Stimulated activated naive CD8-positive, alpha-beta T cell treated with anti-CD3 and anti-CD28 coated beads, Interleukin-15, amount 100 ng/mL, for 72 hours (primary cell): ENCODE results near the gene MIF4GD.
"Not testable (repeated sequence)": the region's sequence is repeated elsewhere in the genome, so short reads cannot be mapped to it uniquely, and the experiment has no call there.

Experiments
- ATAC-seq: fragments of 150-1000 bp; cut with Tn5 transposase; 2 replicates; pipeline ENCODE4 v1.10.0; 2021; ENCODE audit warnings: mild to moderate bottlenecking, moderate library complexity
- DNase-seq, 2 donors: peaks; one replicate each; pipeline ENCODE4 v3.0.0; 2021 to 2022
- H3K27ac Mint-ChIP-seq, 2 donors: one replicate each; pipeline ENCODE4 v1.8.0; 2022; ENCODE audit warnings: mild to moderate bottlenecking in 2 of 2, mixed read lengths in 2 of 2, moderate library complexity in 2 of 2
- H3K27me3 Mint-ChIP-seq: one replicate; pipeline ENCODE4 v1.8.0; 2022; ENCODE audit warnings: mixed read lengths
- H3K4me1 Mint-ChIP-seq: one replicate; pipeline ENCODE4 v1.8.0; 2022; ENCODE audit warnings: mild to moderate bottlenecking, mixed read lengths
- H3K4me3 Mint-ChIP-seq, 2 donors: one replicate each; pipeline ENCODE4 v1.8.0; 2022; ENCODE audit warnings: mild to moderate bottlenecking in 2 of 2, mixed read lengths in 2 of 2, moderate library complexity in 1 of 2
- H3K9me3 Mint-ChIP-seq, 2 donors: one replicate each; pipeline ENCODE4 v1.8.0; 2022; ENCODE audit warnings: mixed read lengths in 2 of 2

The MIF4GD gene

DNA sequence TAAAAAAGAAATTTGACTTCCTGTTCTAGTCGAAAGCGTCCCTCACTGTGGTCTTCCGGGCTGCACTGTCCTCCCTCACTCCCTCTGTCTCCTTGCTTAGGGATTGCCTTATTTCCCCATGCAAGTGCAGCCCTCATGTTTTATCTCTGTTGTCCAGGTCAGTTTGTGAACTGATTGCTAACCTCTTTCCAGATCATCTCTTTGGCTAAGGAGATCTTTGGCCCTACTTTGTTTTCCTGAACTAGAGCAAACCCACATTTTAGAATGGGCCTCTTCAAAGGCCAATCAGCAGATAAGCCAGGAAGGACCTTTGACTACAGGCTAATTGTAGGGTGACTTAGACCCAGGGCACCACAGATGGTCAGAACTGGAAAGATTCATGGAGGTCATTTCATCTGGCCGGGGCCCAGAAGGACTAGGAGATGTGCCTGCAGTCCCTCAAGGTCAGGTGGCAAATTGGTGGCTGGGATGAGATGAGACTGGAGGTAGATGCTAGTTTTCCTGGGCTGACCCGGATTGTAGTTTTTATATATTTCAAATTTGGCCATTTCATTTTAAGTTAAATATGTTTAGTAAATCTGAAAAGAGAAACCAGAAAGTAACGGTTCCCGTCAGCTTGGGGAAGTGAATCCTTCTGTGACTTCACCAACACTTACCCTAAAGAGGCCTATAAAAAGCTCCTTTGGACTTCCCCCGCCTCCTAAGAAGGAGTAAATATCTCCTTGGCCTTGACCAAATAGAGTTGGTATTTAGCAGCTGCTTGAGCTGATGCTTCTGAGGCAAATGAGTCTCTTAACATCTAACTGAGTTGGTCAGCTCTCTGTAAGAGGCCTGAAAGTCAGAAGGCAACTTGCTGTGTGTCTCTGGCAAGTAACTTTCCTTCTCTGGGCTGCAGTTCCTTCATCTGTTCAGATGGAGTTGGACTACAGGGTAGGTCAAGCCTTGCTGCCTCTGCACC, 24.4 kb upstream of the MIF4GD start:
- ATAC-seq: peak; percentile 94
- peak in 1 of 2 donors; percentile 61 for DNase-seq
- H3K27ac Mint-ChIP-seq: peak overlapping the region; percentile 42 to 96
- H3K9me3 Mint-ChIP-seq: no peaks in the 10 kb centered on the region
- peak overlapping the region; percentile 50 to 66 for H3K4me3 Mint-ChIP-seq
- no peaks in the 10 kb centered on the region for H3K27me3 Mint-ChIP-seq
- H3K4me1 Mint-ChIP-seq: peaks cover 48% of the 10 kb centered on the region

DNA sequence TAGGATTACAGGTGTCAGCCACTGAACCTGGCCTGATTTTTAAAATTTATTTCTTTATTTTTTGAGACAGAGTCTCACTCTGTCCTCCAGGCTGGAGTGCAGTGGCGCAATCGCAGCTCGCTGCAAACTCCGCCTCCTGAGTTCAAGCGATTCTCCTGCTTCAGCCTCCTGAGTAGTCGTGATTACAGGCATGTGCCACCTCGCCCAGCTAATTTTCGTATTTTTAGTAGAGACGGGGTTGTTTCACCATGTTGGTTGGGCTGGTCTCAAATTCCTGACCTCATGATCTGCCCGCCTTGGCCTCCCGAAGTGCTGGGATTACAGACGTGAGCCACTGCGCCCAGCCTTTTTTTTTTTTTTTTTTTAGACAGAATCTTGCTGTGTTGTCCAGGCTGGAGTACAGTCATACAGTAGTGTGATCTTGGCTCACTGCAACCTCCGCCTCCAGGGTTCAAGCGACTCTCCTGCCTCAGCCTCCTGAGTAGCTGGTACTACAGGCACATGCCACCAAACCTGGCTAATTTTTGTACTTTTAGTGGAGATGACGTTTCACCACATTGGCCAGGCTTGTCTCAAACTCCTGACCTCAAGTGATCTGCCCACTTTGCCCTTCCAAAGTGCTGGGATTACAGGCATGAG, 21.9 kb upstream of the MIF4GD start:
- H3K4me1 Mint-ChIP-seq: peaks cover 57% of the 10 kb centered on the region
- ATAC-seq, DNase-seq, H3K9me3 Mint-ChIP-seq, H3K4me3 Mint-ChIP-seq, H3K27me3 Mint-ChIP-seq: not testable (repeated sequence)
- peak overlapping the region in 1 of 2 donors; percentile 33 for H3K27ac Mint-ChIP-seq

DNA sequence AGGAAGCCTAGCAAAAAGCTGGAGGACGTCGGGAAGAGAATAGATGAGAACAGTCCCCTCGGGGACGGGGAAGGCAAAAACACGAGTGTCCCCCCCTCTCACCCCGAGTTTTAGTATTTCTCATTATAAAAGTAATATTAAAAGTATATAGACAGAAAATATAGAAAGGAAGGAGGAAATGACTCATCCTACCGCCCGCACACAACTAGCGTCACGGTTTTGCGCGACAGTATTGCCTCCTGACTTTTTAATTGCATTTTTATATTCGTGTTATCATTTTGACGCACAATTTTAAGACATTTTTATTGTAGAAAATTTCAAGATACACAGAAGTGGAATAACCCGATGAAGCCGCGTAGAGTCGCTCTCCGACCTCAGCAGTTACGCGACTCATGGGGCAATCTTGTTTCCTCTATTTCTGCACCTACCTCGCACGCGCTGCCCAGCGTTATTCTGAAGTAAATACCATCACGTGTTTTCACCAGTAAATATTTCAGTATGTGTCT, 18.9 kb upstream of the MIF4GD start:
- no peaks in the 10 kb centered on the region for H3K9me3 Mint-ChIP-seq
- H3K4me1 Mint-ChIP-seq: peaks cover 46% of the 10 kb centered on the region
- H3K27me3 Mint-ChIP-seq: no peaks in the 10 kb centered on the region
- H3K27ac Mint-ChIP-seq: peak overlapping the region; percentile 97 to 100
- ATAC-seq: peak; percentile 41
- peak in 1 of 2 donors; percentile 86 for DNase-seq
- peak overlapping the region; percentile 97 to 98 for H3K4me3 Mint-ChIP-seq

DNA sequence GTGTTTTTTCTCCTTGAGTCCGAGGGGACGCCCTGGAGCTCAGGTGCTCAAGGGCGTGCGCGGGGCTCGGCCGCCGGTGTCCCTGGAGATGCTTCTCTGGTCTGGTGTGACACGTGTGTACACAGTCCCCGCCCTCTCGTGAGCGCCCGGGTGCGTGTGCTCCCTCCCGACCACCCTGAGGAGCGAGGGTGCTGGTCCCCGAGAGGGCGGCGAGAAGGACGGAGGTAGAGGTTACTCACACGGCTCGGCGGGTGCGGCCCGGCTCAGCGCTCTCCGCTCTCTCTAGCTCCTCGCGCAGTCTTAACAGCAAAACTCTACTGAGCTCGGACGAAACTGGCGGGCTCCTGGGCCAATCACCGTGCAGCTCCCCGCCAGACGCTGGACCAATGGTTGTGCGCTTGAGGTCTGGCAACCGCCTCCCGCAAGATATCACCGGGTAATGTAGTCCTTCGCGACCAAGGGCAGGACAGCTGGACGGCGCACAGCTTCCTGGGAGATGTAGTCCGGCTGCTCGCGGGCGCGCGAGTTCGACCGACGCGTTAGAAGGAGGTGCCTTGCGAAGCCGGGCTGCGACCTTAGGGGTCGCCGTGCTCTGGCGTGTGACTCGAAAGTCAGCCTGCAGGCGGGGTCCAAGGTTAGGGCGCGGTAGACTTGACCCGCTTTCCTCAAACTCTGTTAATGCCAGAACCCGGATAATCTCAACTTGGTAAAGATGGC, 18.2 kb upstream of the MIF4GD start, which contains the start of gene SLC25A19:
Gene SLC25A19 (minus strand): TSS at position 319 of the 717 bp plus-strand sequence. CDS start 2,669 bp downstream, outside the sequence.
- H3K9me3 Mint-ChIP-seq: no peaks in the 10 kb centered on the region
- no peaks in the 10 kb centered on the region for H3K27me3 Mint-ChIP-seq
- H3K27ac Mint-ChIP-seq: peak within 1 kb of the TSS; percentile 97 to 100
- ATAC-seq (peak; percentile 95), DNase-seq (peak; percentile 97 to 99)
- peak within 1 kb of the TSS; percentile 97 to 98 for H3K4me3 Mint-ChIP-seq
- peaks cover 40% of the 10 kb centered on the region for H3K4me1 Mint-ChIP-seq

DNA sequence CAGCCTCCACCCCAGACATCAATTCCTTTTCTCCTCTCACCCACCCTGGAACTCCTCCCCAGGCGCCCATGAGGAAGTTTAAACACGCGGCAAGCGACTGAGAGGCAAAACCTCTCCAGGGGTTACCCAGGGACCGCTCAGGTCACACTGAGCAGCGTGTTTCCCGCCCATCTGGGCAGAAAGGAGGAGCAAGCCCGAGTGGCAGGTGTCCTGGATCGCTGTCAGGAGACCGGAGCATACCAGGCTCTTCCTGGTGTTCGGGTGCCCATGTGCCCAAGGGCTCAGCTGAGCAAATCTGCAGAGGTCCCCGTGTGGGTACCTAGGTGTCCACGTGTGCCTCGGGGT, 17.7 kb upstream of the MIF4GD start:
- Mint-ChIP-seq H3K9me3 (no peaks in the 10 kb centered on the region), H3K27ac (peak overlapping the region; percentile 97 to 100), H3K4me3 (peak overlapping the region; percentile 97 to 98), H3K27me3 (no peaks in the 10 kb centered on the region), H3K4me1 (peaks cover 40% of the 10 kb centered on the region)
- DNase-seq (no peak), ATAC-seq (peak; percentile 35)

DNA sequence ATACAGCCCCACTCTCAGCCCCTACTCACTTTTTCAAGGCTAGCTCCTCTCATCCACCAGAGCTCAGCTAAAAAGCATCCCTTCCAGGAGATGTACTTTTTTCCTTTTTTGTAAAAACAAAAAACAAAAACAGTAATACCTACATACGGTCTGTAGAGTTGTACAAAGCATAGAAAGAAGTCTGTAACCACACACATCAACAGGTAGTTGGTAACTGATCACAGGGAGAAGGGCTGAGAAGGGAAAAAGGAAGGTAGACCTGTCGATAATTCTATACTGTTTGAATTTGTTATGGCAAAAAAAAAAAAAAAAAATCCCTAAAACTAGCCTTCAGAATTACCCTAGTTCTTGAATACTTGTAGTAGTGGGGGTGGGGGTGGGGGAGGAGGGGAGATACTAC, 17.3 kb upstream of the MIF4GD start:
- peaks cover 43% of the 10 kb centered on the region for H3K4me1 Mint-ChIP-seq
- H3K27me3 Mint-ChIP-seq: no peaks in the 10 kb centered on the region
- no peak for DNase-seq
- ATAC-seq: no peak
- H3K4me3 Mint-ChIP-seq: peak overlapping the region; percentile 97 to 98
- peak overlapping the region; percentile 41 to 97 for H3K27ac Mint-ChIP-seq
- no peaks in the 10 kb centered on the region for H3K9me3 Mint-ChIP-seq

DNA sequence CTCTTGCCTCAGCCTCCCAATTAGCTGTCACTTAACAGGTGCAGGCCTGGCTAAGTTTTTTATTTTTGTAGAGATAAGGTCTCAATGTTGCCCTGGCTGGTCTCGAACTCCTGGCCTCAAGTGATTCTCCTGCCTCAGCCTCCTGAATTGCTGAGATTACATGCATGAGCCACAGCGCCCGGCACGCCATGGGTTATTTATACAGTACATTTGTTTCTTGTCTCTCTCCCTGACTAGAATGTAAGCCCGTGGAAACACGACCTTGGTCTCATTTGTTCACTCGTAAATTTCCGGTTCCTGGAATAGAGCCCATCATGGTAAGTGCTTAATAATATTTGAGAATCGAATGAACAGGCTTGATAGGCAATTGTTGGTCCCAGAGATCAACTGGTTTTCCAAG, 16.2 kb upstream of the MIF4GD start:
- H3K27ac Mint-ChIP-seq: no peak overlapping the region
- H3K4me3 Mint-ChIP-seq: no peak overlapping the region
- no peaks in the 10 kb centered on the region for H3K27me3 Mint-ChIP-seq
- peaks cover 45% of the 10 kb centered on the region for H3K4me1 Mint-ChIP-seq
- no peak for ATAC-seq
- DNase-seq: no peak
- no peaks in the 10 kb centered on the region for H3K9me3 Mint-ChIP-seq

DNA sequence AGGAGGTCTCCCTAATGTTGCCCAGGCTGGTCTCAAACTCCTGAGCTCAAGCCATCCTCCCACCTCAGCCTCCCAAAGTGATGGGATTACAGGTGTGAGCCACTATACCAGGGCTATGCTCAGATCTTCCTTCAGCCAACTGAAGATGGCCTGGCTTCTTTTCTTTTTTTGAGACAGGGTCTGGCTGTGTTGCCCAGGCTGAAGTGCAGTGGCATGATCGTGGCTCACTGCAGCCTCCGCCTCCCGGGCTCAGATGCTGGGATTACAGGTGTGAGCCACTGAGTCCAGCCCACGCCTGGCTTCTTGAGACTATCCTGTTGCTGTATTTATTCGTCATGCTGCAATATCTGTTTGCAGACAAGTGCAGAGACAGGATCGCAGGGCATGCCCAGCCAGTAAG, 14.1 kb upstream of the MIF4GD start:
- H3K4me3 Mint-ChIP-seq: no peak overlapping the region
- no peaks in the 10 kb centered on the region for H3K9me3 Mint-ChIP-seq
- no peak for ATAC-seq
- no peaks in the 10 kb centered on the region for H3K27me3 Mint-ChIP-seq
- no peak overlapping the region for H3K27ac Mint-ChIP-seq
- H3K4me1 Mint-ChIP-seq: peaks cover 30% of the 10 kb centered on the region
- DNase-seq: no peak

DNA sequence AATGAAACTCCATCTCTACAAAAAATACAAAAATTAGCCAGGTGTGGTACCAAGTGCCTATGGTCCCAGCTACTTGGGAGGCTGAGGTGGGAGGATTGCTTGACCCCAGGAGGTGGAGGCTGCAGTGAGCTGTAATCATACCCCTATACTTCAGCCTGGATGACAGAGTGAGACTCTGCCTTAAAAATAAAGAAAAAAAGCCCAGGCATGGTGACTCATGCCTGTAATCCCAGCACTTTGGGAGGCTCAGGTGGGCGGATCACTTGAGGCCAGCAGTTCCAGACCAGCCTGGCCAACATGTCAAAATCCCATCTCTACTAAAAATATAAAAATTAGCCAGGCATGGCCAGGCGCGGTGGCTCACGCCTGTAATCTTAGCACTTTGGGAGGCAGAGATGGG, 9.2 kb upstream of the MIF4GD start:
- not testable (repeated sequence) for H3K27me3 Mint-ChIP-seq, H3K4me1 Mint-ChIP-seq, H3K9me3 Mint-ChIP-seq, ATAC-seq, DNase-seq, H3K4me3 Mint-ChIP-seq
- H3K27ac Mint-ChIP-seq: peak overlapping the region in 1 of 2 donors; percentile 67

DNA sequence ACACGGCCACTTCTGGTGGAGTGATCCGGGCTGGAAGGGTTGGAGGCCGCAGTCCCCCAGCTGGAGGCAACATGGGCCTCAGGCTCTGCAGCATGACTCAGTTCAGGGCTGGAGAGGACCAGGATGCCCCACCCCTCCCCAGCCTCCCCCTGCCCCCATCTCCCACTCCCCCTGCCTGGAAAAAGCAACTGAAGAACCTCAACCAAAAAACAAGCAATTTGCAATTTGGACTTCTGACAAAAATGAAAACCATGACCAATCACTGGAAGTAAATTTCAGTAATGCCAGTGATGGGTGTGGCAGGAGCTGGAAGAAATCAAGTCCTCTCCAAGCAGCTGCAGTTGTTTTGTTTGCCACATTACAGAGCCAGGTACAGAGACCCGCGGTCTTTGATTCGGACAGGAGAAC, 6.6 kb upstream of the MIF4GD start:
- no peak for ATAC-seq
- no peak for DNase-seq
- no peak overlapping the region for H3K27ac Mint-ChIP-seq
- no peaks in the 10 kb centered on the region for H3K27me3 Mint-ChIP-seq
- H3K4me1 Mint-ChIP-seq: peaks cover 22% of the 10 kb centered on the region
- no peak overlapping the region for H3K4me3 Mint-ChIP-seq
- no peaks in the 10 kb centered on the region for H3K9me3 Mint-ChIP-seq

DNA sequence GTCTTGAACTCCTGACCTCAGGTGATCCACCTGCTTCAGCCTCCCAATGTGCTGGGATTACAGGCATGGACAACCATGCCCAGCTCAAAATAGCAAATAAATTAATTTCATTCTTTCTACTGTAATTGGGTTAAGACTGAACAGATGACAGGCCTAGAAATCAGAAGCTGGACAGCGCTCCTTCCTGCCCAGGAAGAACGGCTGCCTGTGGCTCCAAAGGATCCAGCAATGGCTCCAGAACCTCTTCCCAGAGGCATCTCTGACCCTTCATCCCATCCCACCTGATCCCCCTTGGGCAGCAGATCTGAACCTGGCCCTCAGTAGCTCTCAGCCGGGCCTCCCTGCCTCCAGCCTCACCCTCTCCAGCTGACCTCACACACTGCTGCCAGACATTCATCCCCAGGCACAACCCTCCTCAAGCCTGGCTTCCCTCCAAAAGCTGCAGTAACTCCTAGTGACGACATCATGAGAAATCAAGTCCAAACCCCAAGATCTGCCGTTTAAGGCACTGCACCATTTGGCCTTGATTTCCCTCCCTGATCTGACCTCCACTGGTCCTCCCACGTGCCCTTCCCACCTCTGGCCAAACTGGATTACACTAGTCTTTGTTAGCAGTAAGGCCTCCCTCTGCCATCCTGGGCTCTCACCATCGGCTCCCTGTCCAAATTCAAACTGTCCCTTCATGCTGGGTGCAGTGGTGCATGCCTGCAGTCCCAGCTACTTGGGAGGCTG, 3.1 kb upstream of the MIF4GD start:
- ATAC-seq: no peak

DNA sequence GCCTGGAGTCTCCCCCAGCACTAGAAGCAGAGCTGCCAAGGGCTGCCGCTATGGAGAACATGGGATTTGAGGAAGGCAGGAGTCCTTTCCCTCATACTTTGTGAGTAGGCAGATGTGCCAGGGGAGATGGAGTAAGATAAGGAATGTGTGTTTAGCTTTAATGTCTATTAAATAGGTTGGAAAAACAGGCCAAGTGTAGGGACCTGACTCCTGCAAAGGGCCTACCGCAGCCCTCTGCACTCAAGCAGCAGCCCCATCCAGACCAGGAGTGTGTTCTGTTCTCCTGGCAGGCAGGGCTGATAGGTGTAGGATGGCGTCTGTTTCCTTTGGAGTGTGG, 1.8 kb upstream of the MIF4GD start:
- ATAC-seq (no peak), DNase-seq (no peak)
- peaks cover 54% of the 10 kb centered on the region for H3K4me1 Mint-ChIP-seq
- H3K27ac Mint-ChIP-seq: no peak overlapping the region
- H3K9me3 Mint-ChIP-seq: no peaks in the 10 kb centered on the region
- H3K4me3 Mint-ChIP-seq: peak overlapping the region; percentile 94 to 95
- H3K27me3 Mint-ChIP-seq: no peaks in the 10 kb centered on the region

More for the DNA sequence above, 3.1 kb upstream of the MIF4GD start:
- H3K27ac Mint-ChIP-seq: peak overlapping the region in 1 of 2 donors; percentile 62
- peaks cover 45% of the 10 kb centered on the region for H3K4me1 Mint-ChIP-seq
- H3K9me3 Mint-ChIP-seq: no peaks in the 10 kb centered on the region
- peak overlapping the region in 1 of 2 donors; percentile 42 for H3K4me3 Mint-ChIP-seq
- no peak for DNase-seq
- H3K27me3 Mint-ChIP-seq: no peaks in the 10 kb centered on the region

DNA sequence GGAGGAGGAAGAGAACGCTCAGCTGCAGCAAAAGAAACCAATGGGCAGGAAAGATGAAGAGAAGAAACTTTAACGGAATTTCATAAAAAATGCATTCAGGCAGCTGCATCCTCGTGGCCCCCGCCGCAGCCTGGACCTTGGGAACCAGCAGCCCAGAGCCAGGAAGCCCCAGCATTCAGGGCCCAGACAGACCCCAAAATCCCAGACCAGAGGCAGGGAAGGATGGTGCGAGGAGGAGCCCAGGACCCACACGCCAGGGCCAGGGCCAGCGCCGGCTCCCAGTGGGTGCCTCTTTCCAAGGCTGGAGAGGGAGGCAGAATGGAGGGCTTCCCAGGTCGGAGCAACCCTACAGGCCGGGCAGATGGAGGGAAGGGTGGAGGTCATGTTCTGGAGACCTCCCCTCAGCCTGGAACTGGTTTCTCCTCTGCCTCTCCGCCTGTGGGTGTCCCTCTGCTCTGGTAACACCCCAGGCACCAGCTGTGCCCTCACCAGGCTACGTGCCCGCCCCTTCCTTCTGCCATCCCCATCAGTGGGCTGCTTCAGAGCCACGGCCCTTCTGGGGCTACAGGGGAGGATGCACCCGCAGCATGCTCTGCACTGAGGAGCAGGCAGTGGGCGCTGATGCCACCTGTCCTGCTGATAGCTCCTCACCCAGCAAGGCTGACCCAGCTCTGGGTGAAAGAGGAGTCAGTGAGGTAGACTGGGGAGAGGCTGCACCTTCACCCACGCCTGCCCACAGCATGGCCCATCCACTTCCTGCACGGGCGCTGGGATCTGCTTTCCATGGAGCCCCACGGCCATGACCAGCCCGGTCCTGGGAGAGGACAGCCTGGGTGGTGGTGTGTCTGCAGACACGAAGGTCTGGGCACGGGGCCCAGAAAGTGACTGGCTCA, 1.2 kb upstream of the MIF4GD start:
- ATAC-seq: no peak
- no peak for DNase-seq
- Mint-ChIP-seq H3K27ac (peak overlapping the region; percentile 81 to 89), H3K4me1 (peaks cover 60% of the 10 kb centered on the region), H3K4me3 (peak overlapping the region; percentile 94 to 95), H3K27me3 (no peaks in the 10 kb centered on the region), H3K9me3 (no peaks in the 10 kb centered on the region)
